Progenitor cell of endocrine pancreas (in vitro differentiated cells): ENCODE measurements around the gene DYSF. TPM values are rescaled to one million over a fixed set of nuclear protein-coding genes. Genes with fewer than 3 reads are reported as not detected.

Experiments used
- DNase-seq: peaks from one replicate; pipeline ENCODE4 v3.0.0; 2021; ENCODE audit warnings: low spot score; ENCODE audit not compliant: unreplicated experiment
- H3K27ac Mint-ChIP-seq: 2 replicates; pipeline ENCODE4 v1.8.0; 2021; ENCODE audit warnings: mild to moderate bottlenecking, moderate library complexity, mixed read lengths
- H3K27me3 Mint-ChIP-seq: 2 replicates; pipeline ENCODE4 v1.8.0; 2021; ENCODE audit warnings: mixed read lengths
- H3K36me3 Mint-ChIP-seq: 2 replicates; pipeline ENCODE4 v1.8.0; 2022; ENCODE audit warnings: mixed read lengths; ENCODE audit not compliant: insufficient read depth
- H3K4me1 Mint-ChIP-seq: 2 replicates; pipeline ENCODE4 v1.8.0; 2021; ENCODE audit warnings: low read depth, mixed read lengths
- H3K4me3 Mint-ChIP-seq: 2 replicates; pipeline ENCODE4 v1.8.0; 2021; ENCODE audit warnings: low read depth, mild to moderate bottlenecking, moderate library complexity, mixed read lengths
- H3K9me3 Mint-ChIP-seq: 2 replicates; pipeline ENCODE4 v1.8.0; 2021; ENCODE audit warnings: low read depth, mixed read lengths
- total RNA-seq: library from RNA; stranded (reverse); gene quantifications from 2 replicates; pipeline ENCODE4 v1.2.1, GENCODE V29; 2021
- TF ChIP-seq, protein P1 (sequence below): fragments of 200-600 bp; sonication (generic); IDR thresholded peaks from one replicate; pipeline ENCODE4 v1.5.0; 2021; ENCODE audit warnings: antibody characterized with exemption, mild to moderate bottlenecking; ENCODE audit not compliant: unreplicated experiment

The DYSF gene
- total RNA-seq, 1 donor from 2014 or later, result 1.4 TPM

- TF ChIP-seq, protein P1, sequence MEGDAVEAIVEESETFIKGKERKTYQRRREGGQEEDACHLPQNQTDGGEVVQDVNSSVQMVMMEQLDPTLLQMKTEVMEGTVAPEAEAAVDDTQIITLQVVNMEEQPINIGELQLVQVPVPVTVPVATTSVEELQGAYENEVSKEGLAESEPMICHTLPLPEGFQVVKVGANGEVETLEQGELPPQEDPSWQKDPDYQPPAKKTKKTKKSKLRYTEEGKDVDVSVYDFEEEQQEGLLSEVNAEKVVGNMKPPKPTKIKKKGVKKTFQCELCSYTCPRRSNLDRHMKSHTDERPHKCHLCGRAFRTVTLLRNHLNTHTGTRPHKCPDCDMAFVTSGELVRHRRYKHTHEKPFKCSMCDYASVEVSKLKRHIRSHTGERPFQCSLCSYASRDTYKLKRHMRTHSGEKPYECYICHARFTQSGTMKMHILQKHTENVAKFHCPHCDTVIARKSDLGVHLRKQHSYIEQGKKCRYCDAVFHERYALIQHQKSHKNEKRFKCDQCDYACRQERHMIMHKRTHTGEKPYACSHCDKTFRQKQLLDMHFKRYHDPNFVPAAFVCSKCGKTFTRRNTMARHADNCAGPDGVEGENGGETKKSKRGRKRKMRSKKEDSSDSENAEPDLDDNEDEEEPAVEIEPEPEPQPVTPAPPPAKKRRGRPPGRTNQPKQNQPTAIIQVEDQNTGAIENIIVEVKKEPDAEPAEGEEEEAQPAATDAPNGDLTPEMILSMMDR, result no peak
- Mint-ChIP-seq H3K4me3 (no peak overlapping the region), H3K4me1 (peaks cover 5% of the 10 kb centered on the region), H3K27ac (no peak overlapping the region), H3K36me3 (no peaks in the 10 kb centered on the region), H3K9me3 (no peaks in the 10 kb centered on the region), H3K27me3 (peaks cover 38% of the 10 kb centered on the region)
- no peak for DNase-seq
Observed at GRCh38 chr2:71464389-71464788, 11.0 kb downstream of the DYSF start.

DNA sequence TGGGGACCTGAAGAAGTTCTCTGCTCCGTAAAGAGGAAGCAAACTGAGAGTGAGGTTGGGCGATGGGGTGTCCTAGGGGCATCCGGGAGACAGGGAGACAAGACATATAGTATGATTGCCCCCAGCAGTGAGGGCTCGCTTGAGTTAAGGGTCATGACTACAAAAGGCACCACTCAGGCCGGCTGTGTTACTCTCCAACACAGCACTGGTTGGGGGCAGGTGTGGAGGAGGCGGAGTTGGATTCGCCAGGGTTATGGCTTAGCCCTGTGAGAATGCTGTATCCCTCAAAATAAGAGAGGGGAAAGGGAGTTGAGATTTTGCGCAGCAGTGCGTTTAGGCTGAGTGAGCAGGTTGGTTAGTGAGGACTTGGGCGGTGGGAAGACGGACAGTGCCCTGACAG, 12.0 kb downstream of the DYSF start:
- TF ChIP-seq, protein P1, result no peak
- peaks cover 5% of the 10 kb centered on the region for H3K4me1 Mint-ChIP-seq
- H3K9me3 Mint-ChIP-seq, result no peaks in the 10 kb centered on the region
- peaks cover 44% of the 10 kb centered on the region for H3K27me3 Mint-ChIP-seq
- no peaks in the 10 kb centered on the region for H3K36me3 Mint-ChIP-seq
- DNase-seq, result no peak
- H3K27ac Mint-ChIP-seq, result no peak overlapping the region
- H3K4me3 Mint-ChIP-seq, result no peak overlapping the region

DNA sequence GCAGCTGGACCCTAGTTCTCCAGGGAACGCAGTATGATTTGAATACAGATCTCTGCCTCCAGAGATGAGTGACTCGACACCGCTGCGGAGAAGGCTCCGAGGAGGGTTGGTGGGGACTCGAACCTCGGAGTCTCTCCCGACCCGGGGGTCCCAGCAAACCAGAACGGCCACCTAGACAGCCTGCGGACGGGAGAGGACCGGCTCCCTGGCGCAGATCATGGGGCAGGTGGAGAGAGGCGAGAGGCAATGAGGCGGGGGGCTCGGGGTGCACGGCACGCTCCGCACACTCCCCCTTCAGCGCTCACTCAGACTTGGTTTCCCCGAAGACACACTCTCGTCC, 12.6 kb downstream of the DYSF start:
- Mint-ChIP-seq H3K27me3 (peaks cover 44% of the 10 kb centered on the region), H3K4me1 (peaks cover 5% of the 10 kb centered on the region), H3K9me3 (no peaks in the 10 kb centered on the region), H3K36me3 (no peaks in the 10 kb centered on the region), H3K4me3 (no peak overlapping the region), H3K27ac (no peak overlapping the region)
- TF ChIP-seq, protein P1, result no peak
- no peak for DNase-seq

GRCh38 chr2:71466301-71467179, 13.2 kb downstream of the DYSF start:
- H3K4me3 Mint-ChIP-seq, result peak overlapping the region; percentile 75
- H3K27ac Mint-ChIP-seq, result peak overlapping the region; percentile 37
- H3K9me3 Mint-ChIP-seq, result no peaks in the 10 kb centered on the region
- TF ChIP-seq, protein P1, result no peak
- H3K27me3 Mint-ChIP-seq, result peaks cover 38% of the 10 kb centered on the region
- peak; percentile 37 for DNase-seq
- H3K36me3 Mint-ChIP-seq, result no peaks in the 10 kb centered on the region
- H3K4me1 Mint-ChIP-seq, result peaks cover 5% of the 10 kb centered on the region

DNA sequence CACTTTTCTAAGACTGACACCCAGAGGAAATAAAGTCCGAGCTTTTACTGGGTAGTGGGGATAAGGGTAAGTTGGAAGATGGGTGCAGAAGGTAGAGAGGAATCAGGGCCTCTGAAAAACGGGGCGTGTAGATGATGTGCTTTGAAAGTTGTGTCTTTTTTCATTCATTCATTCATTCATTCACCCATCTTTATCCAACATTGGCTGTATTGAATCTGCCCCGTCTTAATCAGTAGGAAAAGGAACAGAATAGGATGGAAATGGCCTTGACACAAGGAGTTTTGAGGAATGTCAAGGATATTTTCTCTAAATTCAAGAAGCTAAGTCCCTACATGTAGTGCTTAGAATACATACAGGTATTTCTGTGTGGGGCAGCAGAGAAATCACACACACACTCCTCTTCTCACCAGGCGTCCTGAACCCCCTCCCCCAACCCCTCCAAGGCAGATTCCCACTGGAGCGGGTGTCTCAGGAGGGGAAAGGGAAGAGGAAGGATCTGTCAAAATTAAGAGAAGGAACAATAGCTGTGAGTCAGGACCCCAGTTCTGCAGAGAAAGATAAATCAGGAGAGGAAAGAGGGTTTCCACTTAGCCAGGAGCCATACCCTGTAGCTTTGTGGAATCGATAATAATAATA, 13.9 kb downstream of the DYSF start:
- DNase-seq, result no peak
- peaks cover 37% of the 10 kb centered on the region for H3K27me3 Mint-ChIP-seq
- peaks cover 5% of the 10 kb centered on the region for H3K4me1 Mint-ChIP-seq
- TF ChIP-seq, protein P1, result no peak
- no peaks in the 10 kb centered on the region for H3K36me3 Mint-ChIP-seq
- H3K9me3 Mint-ChIP-seq, result no peaks in the 10 kb centered on the region
- H3K27ac Mint-ChIP-seq, result no peak overlapping the region
- H3K4me3 Mint-ChIP-seq, result peak overlapping the region; percentile 75
